GM18508 (cell line): Measurements from ENCODE around the gene LTA.
A peak's percentile ranks its signal among the peaks of the same experiment; 100 is the strongest.
"Not testable (repeated sequence)": the region's sequence is repeated elsewhere in the genome, so short reads cannot be mapped to it uniquely, and the experiment has no call there.

Experiments
- ATAC-seq: cut with Tn5 transposase; IDR thresholded peaks from one replicate; pipeline ENCODE4 v1.9.1; 2021; ENCODE audit warnings: moderate number of reproducible peaks; ENCODE audit not compliant: insufficient read depth, unreplicated experiment

Gene LTA

GRCh38 chr6:31541658-31542521, 30.2 kb upstream of the LTA start, which contains the start of gene DDX39B:
DDX39B (minus strand) TSS chr6:31542003; CDS start chr6:31540532, 1,471 bp downstream.
- ATAC-seq: peak; percentile 41

- no peak for ATAC-seq
Measured at GRCh38 chr6:31543639-31544038, 28.4 kb upstream of the LTA start.

GRCh38 chr6:31544676-31545075, 27.4 kb upstream of the LTA start:
- no peak for ATAC-seq

GRCh38 chr6:31545291-31545690, 26.8 kb upstream of the LTA start:
- ATAC-seq: no peak

- peak; percentile 26 for ATAC-seq
Measured at GRCh38 chr6:31546339-31546957, 25.6 kb upstream of the LTA start, which contains the start of gene ATP6V1G2. ATP6V1G2 (minus strand) TSS chr6:31546608; CDS start chr6:31546559, 49 bp downstream.

GRCh38 chr6:31546958-31547726, 24.9 kb upstream of the LTA start, which contains the start of gene NFKBIL1:
NFKBIL1 (plus strand) TSS chr6:31547608; CDS start chr6:31547695, 87 bp downstream.
- no peak for ATAC-seq

GRCh38 chr6:31547727-31548543, 24.2 kb upstream of the LTA start:
- ATAC-seq: no peak

GRCh38 chr6:31548544-31548873, 23.6 kb upstream of the LTA start:
- no peak for ATAC-seq

GRCh38 chr6:31551371-31551770, 20.7 kb upstream of the LTA start:
- not testable (repeated sequence) for ATAC-seq

- ATAC-seq: no peak
Measured at GRCh38 chr6:31556307-31556706, 15.8 kb upstream of the LTA start.

GRCh38 chr6:31557443-31558317, 14.4 kb upstream of the LTA start:
- ATAC-seq: no peak

GRCh38 chr6:31558318-31558625, 13.8 kb upstream of the LTA start:
- ATAC-seq: no peak

GRCh38 chr6:31558631-31559500, 13.2 kb upstream of the LTA start:
- ATAC-seq: no peak

GRCh38 chr6:31559606-31559957, 12.5 kb upstream of the LTA start:
- no peak for ATAC-seq

GRCh38 chr6:31559958-31560696, 12.0 kb upstream of the LTA start:
- no peak for ATAC-seq

GRCh38 chr6:31560697-31561058, 11.4 kb upstream of the LTA start:
- no peak for ATAC-seq

GRCh38 chr6:31567531-31568370, 4.3 kb upstream of the LTA start:
- ATAC-seq: no peak
